HG03354 (cell line): ENCODE results near the gene IFNGR2.
"Not testable (repeated sequence)": the region's sequence is repeated elsewhere in the genome, so short reads cannot be mapped to it uniquely, and the experiment has no call there.

Experiments
- ATAC-seq: cut with Tn5 transposase; IDR thresholded peaks from one replicate; pipeline ENCODE4 v1.9.1; 2021; ENCODE audit warnings: mild to moderate bottlenecking; ENCODE audit not compliant: unreplicated experiment, poor library complexity, severe bottlenecking

IFNGR2 gene

GRCh38 chr21:33433001-33433400 lies 29.8 kb downstream of the IFNGR2 start:
- ATAC-seq: no peak

GRCh38 chr21:33433425-33434114 lies 30.4 kb downstream of the IFNGR2 start:
- no peak for ATAC-seq

GRCh38 chr21:33434770-33435360 lies 31.7 kb downstream of the IFNGR2 start:
- peak; percentile 93 for ATAC-seq

GRCh38 chr21:33437140-33437539 lies 33.9 kb downstream of the IFNGR2 start:
- no peak for ATAC-seq

GRCh38 chr21:33441489-33442477 lies 38.6 kb downstream of the IFNGR2 start:
- peak; percentile 87 for ATAC-seq

GRCh38 chr21:33443194-33443593 lies 40.0 kb downstream of the IFNGR2 start:
- no peak for ATAC-seq

- ATAC-seq: no peak
These were observed 41.3 kb downstream of the IFNGR2 start for GRCh38 chr21:33444499-33444898.

GRCh38 chr21:33446620-33447019 lies 43.4 kb downstream of the IFNGR2 start:
- ATAC-seq: not testable (repeated sequence)

GRCh38 chr21:33449616-33450015 lies 46.4 kb downstream of the IFNGR2 start:
- ATAC-seq: no peak

- no peak for ATAC-seq
These were observed 48.4 kb downstream of the IFNGR2 start for GRCh38 chr21:33451634-33452071.

GRCh38 chr21:33452362-33452761 lies 49.1 kb downstream of the IFNGR2 start:
- ATAC-seq: no peak

- no peak for ATAC-seq
These were observed 52.7 kb downstream of the IFNGR2 start for GRCh38 chr21:33455686-33456446.

- ATAC-seq: no peak
These were observed 55.6 kb downstream of the IFNGR2 start for GRCh38 chr21:33458861-33459260.

GRCh38 chr21:33461538-33462250 lies 58.5 kb downstream of the IFNGR2 start:
- no peak for ATAC-seq

- ATAC-seq: not testable (repeated sequence)
These were observed 66.0 kb downstream of the IFNGR2 start for GRCh38 chr21:33469183-33469582.

- ATAC-seq: no peak
These were observed 67.5 kb downstream of the IFNGR2 start for GRCh38 chr21:33470701-33471100.

- no peak for ATAC-seq
These were observed 70.1 kb downstream of the IFNGR2 start for GRCh38 chr21:33473344-33473743.

GRCh38 chr21:33477066-33477465 lies 73.9 kb downstream of the IFNGR2 start:
- ATAC-seq: no peak

GRCh38 chr21:33478182-33478581 lies 75.0 kb downstream of the IFNGR2 start:
- ATAC-seq: no peak
